Activated T-cell treated with anti-CD3 and anti-CD28 coated beads for 1 hour (primary cell): ENCODE measurements around the gene YPEL2.
"Not testable (repeated sequence)": the region's sequence is repeated elsewhere in the genome, so short reads cannot be mapped to it uniquely, and the experiment has no call there.

Experiments
- DNase-seq: peaks from one replicate; pipeline ENCODE4 v3.0.0-alpha.2; 2020; ENCODE audit warnings: low read depth

The YPEL2 gene

DNA sequence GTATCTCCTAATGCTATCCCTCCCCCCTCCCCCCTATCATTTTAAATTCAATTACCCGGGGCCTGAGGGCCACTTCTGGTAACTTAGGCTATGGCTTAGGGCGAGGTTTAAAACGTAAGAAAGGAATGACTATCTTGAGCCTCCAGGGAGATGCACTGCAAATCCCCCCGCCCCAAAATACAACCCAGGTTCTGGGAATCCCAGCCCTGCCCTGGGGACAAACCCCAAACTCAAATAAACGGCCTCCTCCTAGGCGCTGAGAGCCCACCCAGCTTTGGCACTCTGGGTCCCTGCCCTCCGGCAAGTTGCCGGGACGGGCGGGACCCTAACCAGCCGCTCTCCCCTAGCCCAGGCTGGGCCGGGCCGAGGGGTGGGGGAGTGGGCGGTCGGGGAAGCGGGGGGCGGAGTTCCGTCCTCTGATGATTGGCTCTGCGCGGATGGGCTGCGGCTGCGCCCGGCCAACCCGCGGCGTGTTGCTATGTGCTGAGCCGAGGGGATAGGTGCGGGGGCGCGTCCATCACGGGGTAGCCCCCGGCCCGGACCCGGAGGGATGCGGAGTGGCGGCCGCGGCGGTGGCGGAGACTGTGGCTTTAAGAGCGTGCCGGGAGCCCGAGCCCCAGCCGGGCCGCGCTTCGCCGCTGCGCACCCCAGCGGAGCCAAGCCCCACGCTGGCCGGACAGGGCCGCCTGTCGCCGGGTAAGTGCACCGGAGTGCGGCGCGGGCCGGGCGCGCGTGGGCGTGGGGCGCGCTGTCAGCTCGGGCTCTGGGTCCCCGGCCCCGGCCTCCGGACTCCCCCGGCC, at the start of gene YPEL2:
Gene YPEL2, plus strand, starts transcription at position 527 of the 800 bp plus-strand sequence. CDS start 21,755 bp downstream, outside the sequence.
- DNase-seq: peak; percentile 81

DNA sequence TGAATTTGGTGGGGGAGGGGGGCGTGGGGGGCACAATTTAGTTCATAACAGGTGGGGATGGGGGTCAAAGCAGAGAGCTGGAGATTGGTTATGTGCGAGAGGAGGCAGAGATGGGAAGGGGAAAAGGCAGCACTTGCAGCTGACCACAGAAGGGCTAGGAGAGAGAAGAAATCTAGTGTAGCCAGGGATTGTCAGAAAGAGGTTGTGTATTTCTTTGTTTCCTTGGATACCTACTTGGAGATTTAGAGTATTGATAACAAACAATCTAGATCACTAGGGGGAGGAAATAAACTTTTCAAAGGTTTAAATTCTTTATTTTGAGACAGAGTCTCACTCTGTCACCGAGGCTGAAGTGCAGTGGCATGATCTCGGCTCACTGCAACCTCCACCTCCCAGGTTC, 47.1 kb upstream of the YPEL2 start:
- DNase-seq: no peak

GRCh38 chr17:59287452-59287851, 44.0 kb upstream of the YPEL2 start:
- DNase-seq: no peak

DNA sequence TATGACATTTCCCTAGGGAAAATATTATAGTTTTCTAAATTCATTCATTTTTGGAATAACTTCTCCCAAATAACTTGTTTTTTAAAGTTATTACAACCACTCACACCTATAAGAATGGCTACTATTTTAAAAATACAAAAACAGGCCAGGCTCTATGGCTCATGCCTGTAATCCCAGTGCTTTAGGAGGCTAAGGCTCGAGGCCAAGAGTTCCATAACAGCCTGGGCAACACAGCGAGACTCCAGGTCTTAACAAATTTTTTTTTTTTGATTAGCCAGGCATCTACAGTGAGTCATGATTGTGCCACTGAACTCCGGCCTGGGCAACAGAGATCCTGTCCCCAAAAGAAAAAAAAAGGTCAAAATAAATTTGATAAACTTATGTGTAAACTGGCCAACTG, 43.6 kb upstream of the YPEL2 start:
- DNase-seq: no peak

GRCh38 chr17:59289981-59290301, 41.5 kb upstream of the YPEL2 start:
- no peak for DNase-seq

- DNase-seq: not testable (repeated sequence)
Observed at GRCh38 chr17:59290302-59290998, 41.0 kb upstream of the YPEL2 start.

- no peak for DNase-seq
Observed at GRCh38 chr17:59292174-59292523, 39.3 kb upstream of the YPEL2 start.

DNA sequence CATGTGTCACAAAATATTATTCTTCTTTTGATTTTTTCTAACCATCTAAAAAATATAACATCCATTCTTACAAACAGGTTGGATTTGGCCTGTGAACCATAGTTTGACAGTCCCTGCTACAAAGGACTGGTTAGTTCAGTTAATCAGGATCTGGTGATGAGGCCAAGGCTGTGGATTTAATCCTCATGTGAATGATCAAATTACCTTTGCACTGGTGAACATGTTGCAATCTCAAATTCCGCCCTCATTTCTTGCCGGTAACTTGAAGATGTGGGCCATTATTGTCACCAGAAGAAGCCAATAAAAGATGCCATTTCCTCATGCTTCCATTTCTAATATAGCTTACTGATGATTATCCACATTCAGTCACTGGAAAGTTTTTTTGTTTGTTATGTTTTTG, 35.3 kb upstream of the YPEL2 start:
- DNase-seq: no peak

DNA sequence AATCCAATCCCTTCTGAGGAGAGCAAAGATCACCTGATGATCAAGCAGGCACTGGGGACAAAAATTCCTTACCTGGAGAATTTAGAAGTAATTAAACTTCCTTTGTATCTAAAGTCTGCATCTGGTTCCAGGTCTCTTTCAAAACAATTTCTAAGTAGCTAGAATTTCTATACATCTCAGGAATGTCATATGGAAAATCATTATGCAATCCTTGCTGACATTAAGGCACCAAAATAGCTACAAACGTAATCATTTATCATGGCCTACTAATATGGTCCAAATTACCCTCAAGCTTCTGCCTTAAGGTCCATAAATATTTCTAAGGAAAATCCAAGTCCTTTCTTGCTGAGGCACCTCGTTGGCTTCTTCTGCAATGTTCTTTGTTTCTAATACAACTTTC, 32.9 kb upstream of the YPEL2 start:
- DNase-seq: no peak

- no peak for DNase-seq
Observed at GRCh38 chr17:59299400-59300092, 31.9 kb upstream of the YPEL2 start.

DNA sequence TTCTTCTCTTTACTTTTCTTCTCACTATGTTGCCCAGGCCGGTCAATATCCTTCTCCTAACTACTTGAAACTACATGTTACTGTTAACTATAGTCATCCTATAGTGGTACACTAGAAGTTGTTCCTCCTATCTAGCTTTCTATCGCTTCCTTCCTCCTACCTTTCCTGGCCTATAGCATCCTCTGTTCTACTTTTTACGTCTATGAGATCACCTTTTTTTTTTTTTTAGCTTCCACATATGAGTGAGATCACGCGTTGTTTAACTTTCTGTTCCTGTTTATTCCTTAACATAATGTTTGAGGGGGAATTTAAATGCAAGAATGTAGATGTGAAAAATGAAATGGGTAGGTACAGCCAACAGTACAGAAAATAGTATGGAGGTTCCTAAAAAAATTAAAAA, 30.5 kb upstream of the YPEL2 start:
- DNase-seq: no peak

DNA sequence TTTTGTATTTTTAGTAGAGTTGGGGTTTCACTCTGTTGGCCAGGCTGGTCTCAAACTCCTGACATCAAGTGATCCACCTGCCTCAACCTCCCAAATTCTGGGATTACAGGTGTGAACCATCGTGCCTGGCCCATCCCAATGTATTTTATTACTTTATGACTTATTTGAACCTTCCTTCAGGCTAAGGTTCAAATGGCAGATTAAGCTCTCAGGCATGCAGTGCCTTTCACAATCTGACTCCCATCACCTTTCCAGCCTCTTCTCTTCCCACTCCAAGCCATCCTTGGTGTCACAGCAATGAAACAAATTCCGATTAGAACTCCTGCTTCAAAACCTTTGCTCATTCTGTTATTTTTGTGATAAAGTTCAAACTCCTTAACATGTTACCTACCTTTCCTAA, 26.6 kb upstream of the YPEL2 start:
- no peak for DNase-seq

GRCh38 chr17:59310263-59310920, 21.1 kb upstream of the YPEL2 start:
- DNase-seq: no peak

GRCh38 chr17:59311051-59311468, 20.4 kb upstream of the YPEL2 start:
- no peak for DNase-seq

DNA sequence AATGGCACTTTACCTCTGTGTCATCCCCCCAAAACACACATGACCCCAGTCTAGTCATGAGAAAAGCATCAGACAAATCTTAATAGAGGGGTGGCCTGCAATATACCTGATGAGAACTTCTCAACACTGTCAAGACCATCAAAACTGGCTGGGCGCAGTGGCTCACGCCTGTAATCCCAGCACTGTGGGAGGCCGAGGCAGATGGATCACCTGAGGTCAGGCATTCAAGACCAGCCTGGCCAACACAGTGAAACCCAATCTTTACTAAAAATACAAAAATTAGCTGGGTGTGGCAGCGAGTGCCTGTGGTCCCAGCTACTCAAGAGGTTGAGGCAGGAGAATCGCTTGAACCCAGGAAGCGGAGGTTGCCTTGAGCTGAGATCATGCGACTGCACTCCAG, 19.9 kb upstream of the YPEL2 start:
- DNase-seq: not testable (repeated sequence)

GRCh38 chr17:59315866-59316265, 15.6 kb upstream of the YPEL2 start:
- DNase-seq: no peak

DNA sequence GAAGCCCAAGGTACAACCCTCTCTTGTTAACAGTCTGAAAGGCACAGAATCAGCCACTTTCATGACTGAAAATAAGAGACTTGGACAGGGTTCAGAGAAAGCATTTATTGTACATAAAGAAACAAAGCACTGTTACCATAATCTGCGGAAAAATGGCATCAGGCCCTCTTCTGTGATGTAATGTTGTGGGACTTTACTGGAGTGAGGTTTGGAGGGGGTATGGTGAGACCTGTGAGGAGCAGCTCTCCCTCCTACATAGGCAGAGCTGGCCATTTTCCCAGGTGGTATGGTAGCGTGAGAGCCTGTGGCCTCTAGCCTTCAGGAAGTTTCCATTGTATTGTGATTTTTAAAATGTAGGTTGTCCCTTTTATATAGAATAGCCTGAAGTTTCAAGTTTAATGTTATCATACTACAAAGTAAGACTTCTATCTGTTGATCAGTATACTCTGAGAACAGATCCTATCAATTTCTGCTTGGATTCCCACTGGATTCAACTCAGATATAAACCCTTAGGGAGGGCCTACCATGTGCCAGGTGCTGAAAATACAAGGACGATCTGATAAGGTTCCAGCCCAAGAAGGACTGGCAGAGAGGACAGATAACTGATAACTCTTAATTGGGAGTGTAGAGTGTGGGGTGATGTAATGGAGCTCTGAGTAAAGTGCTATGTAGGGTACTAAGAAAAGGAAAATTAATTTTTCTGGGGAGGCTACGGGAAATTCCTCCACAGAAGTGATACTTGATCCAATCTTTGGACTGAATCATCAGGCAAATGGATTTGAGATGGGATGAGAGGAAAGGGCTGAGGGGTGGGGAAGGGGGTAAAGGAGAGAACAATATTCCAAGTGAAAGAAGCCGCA, 4.1 kb upstream of the YPEL2 start:
- no peak for DNase-seq

DNA sequence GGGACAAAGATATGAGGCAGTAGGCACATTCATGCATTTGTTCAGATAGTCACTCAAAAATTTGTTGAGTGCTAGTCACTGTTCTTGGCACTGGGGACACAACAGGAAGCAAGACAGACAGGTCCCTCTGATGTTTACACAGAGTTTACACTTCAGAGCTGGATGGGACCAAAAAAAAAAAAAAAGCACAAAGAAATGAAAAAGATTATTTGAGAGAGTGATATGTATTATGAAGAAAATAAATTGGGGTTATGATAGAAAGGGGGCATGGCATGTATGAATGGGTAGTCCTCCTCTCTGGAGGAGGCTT, 3.5 kb upstream of the YPEL2 start:
- no peak for DNase-seq

DNA sequence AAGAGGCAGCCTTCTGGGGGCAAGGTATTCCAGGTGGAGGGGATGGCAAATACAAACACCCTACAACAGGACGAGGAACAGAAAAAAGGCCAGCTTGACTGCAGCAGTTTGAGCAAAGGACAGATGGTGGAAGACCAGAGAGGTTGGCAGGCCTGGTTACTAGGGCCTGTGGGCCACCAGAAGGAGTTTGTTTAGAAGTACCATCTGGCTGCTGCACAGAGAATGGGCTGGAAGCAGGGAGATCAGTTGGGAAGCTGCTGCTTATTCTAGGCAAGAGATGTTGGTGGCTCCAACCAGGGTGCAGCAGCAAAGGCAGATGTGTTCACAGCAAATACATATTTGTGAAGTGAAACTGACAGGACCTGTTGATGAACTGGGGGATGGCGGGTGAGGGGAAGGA, 2.9 kb upstream of the YPEL2 start:
- DNase-seq: no peak

GRCh38 chr17:59329176-59330052, 2.0 kb upstream of the YPEL2 start:
- DNase-seq: no peak
